Measurements from ENCODE around the gene SLCO4A1. TPM values are rescaled to one million over a fixed set of nuclear protein-coding genes. Genes with fewer than 3 reads are reported as not detected.

Gene SLCO4A1
- total and polyA plus RNA-seq, 2 donors (not counting 3 experiments of a cell fraction or from before 2014, with no cell fraction given): 1.4 to 4.1 TPM

GRCh38 chr20:62686869-62687830, 44.8 kb downstream of the SLCO4A1 start:
- CTCF ChIA-PET: interaction anchor here (1.2 to 3.3 kb wide), 7 partner anchors 20 to 188 kb away, joined by 3 to 63 read pairs (median 6); no protein-coding TSS in a partner anchor
- Histone ChIP-seq H3K9ac (replicated peaks; ENCODE audit: extremely low read depth, insufficient read depth, low read length) (no peak overlapping the region), H2AFZ (ENCODE audit: low read depth, low read length) (no peak overlapping the region), H3K4me3 (replicated peaks in 1 of 3; ENCODE audit: insufficient read depth in 1 of 3, low read depth in 1 of 3, low read length in 3 of 3) (no peak overlapping the region), H3K9me3 (replicated peaks; ENCODE audit: control insufficient read depth, insufficient read depth, low read length) (no peaks in the 10 kb centered on the region), H3K4me2 (ENCODE audit: insufficient read depth, low read length) (no peak overlapping the region), H4K20me1 (replicated peaks; ENCODE audit: control insufficient read depth, extremely low read depth, insufficient read depth, low read length) (no peaks in the 10 kb centered on the region), H3K27ac (ENCODE audit: insufficient read depth, low read depth, low read length) (no peak overlapping the region), H3K36me3 (ENCODE audit: control insufficient read depth in 2 of 2, extremely low read depth in 1 of 2, insufficient read depth in 2 of 2, low read length in 2 of 2) (no peaks in the 10 kb centered on the region), H3K27me3 (ENCODE audit: control insufficient read depth in 2 of 2, insufficient read depth in 2 of 2, low read length in 2 of 2) (peaks cover 0 to 2% of the 10 kb centered on the region in 2 experiments), H3K9me1 (replicated peaks; ENCODE audit: control insufficient read depth, extremely low read depth, insufficient read depth, low read length) (no peaks in the 10 kb centered on the region), H3K79me2 (ENCODE audit: control insufficient read depth, insufficient read depth, low read length) (no peaks in the 10 kb centered on the region), H3K4me1 (ENCODE audit: control insufficient read depth, extremely low read depth, insufficient read depth, low read length) (no peaks in the 10 kb centered on the region)
- intact Hi-C loops (cut with micrococcal nuclease) (no loop called here), dilution Hi-C loops (cut with MboI; ENCODE audit: extremely low pct_ligation_motif_present, low sequenced_read_pairs) (no loop called here)
- no TSS peak for BruUV-seq (replicated peaks)
- DNase-seq (ENCODE audit: low read depth, low spot score): no peak
- TF ChIP-seq FOS (IDR thresholded peaks at IDR 0.05; ENCODE audit: borderline replicate concordance, insufficient read depth, low read length) (no peak), POLR2AphosphoS5 (IDR thresholded peaks at IDR 0.05; ENCODE audit: insufficient read depth, low read depth, low read length) (no peak), JUN (IDR thresholded peaks at IDR 0.05; ENCODE audit: borderline replicate concordance, insufficient read depth, insufficient read length, low read depth) (no peak), EZH2 (IDR thresholded peaks at IDR 0.05; ENCODE audit: borderline replicate concordance, low read depth, low read length, severe bottlenecking) (no peak), GATA2 (IDR thresholded peaks at IDR 0.05; ENCODE audit: insufficient read depth, insufficient read length, low read depth, low read length) (no peak), MAX (IDR thresholded peaks at IDR 0.05; ENCODE audit: insufficient read depth, insufficient read length) (no peak), POLR2A (IDR thresholded peaks at IDR 0.05; ENCODE audit: low read depth, low read length) (no peak), MYC (IDR thresholded peaks at IDR 0.05; ENCODE audit: low read depth, low read length) (no peak)
- TF ChIP-seq, protein P1, sequence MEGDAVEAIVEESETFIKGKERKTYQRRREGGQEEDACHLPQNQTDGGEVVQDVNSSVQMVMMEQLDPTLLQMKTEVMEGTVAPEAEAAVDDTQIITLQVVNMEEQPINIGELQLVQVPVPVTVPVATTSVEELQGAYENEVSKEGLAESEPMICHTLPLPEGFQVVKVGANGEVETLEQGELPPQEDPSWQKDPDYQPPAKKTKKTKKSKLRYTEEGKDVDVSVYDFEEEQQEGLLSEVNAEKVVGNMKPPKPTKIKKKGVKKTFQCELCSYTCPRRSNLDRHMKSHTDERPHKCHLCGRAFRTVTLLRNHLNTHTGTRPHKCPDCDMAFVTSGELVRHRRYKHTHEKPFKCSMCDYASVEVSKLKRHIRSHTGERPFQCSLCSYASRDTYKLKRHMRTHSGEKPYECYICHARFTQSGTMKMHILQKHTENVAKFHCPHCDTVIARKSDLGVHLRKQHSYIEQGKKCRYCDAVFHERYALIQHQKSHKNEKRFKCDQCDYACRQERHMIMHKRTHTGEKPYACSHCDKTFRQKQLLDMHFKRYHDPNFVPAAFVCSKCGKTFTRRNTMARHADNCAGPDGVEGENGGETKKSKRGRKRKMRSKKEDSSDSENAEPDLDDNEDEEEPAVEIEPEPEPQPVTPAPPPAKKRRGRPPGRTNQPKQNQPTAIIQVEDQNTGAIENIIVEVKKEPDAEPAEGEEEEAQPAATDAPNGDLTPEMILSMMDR (IDR thresholded peaks at IDR 0.05; ENCODE audit: extremely low read depth in 1 of 2, insufficient read depth in 1 of 2, low read depth in 1 of 2, low read length in 2 of 2): no peak
- POLR2A ChIA-PET: no interaction called here
- no peak for FAIRE-seq
